NCI-H345 (cell line): ENCODE results near the gene YIPF2.

Experiments used
- DNase-seq: peaks from one replicate; lab custom pipeline; 2025; lab: John Stamatoyannopoulos, UW

The YIPF2 gene

DNA sequence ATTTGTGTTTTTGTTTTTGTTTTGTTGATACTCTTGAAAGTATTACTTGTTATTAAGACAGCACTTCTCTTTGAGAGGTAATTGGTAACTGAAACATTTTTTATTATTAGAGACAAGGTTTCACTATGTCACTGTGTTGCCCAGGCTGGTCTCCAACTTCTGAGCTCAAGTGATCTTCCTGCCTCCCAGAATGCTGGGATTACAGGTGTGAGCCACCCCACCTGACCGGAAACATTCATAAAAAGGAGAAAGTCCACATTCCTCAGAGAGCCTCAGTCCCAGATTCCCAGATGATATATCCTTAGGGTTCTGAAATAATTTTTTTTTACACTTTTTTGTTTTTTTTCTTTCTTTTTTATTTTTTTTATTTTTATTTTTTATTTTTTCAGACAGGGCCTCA lies 54.4 kb downstream of the YIPF2 start:
- DNase-seq = no peak

DNA sequence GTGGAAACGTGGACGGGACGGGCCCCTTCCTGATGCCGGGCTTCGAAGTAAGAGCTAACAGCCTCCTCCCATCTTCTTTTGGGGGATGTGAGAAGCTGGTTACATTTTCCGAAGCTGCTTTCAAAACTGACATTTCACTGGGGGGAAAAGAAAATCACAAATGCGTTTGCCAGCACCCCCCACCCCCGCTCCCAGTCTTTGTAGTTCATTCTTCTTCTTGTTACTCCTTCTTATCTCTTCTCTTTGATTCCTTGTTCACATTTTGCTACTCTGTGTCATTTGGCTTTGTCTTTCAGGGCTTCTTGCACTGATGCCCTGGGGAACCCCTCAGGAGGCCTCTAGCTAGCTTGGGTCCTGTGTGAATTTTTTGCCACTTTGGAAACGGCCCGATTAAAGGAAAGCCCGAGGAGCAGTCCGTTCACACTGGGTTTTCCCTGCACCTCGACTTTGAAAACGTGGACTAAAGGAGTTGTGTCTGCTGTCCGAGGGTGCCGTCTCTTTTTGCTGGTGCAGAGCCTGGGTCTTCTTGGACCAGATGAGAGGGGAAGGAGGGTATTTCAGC lies 55.8 kb downstream of the YIPF2 start:
- DNase-seq = no peak
